SW480 (cell line): Measurements from ENCODE around the gene AP1M1.

Experiments
- DNase-seq: peaks from one replicate; pipeline ENCODE4 v3.0.0-alpha.2; 2016; ENCODE audit warnings: low spot score

The AP1M1 gene

DNA sequence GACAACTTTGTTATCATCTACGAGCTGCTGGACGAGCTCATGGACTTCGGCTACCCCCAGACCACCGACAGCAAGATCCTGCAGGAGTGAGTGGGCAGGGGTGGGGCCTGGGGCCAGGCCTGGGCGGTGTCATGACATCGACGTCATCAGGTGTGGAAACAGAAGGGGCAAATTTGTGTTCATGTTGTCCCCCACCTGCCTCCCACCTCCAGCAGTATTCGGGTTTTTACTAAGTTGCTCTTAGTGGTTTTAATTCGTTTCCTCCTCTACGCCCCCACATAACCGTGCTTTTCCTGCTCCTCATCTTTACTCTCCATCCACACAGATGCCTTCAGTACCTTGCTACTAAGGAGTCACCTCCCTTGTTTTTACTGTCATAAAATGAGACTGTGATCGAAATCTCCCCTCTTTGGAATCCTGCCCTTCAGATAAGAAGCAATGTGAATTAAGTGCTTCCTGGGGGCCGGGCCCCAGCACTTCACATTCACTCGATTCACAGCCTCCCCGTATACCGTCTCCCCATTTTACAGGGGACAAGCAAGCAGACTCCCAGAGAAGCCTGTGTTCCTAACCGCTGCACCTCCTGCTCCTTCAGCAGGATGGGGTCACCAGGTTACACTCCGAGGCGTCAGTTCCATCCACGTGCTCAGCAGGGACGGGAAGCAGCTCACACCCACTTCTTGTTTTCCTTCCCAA is 10.5 kb downstream of the AP1M1 start:
- no peak for DNase-seq

DNA sequence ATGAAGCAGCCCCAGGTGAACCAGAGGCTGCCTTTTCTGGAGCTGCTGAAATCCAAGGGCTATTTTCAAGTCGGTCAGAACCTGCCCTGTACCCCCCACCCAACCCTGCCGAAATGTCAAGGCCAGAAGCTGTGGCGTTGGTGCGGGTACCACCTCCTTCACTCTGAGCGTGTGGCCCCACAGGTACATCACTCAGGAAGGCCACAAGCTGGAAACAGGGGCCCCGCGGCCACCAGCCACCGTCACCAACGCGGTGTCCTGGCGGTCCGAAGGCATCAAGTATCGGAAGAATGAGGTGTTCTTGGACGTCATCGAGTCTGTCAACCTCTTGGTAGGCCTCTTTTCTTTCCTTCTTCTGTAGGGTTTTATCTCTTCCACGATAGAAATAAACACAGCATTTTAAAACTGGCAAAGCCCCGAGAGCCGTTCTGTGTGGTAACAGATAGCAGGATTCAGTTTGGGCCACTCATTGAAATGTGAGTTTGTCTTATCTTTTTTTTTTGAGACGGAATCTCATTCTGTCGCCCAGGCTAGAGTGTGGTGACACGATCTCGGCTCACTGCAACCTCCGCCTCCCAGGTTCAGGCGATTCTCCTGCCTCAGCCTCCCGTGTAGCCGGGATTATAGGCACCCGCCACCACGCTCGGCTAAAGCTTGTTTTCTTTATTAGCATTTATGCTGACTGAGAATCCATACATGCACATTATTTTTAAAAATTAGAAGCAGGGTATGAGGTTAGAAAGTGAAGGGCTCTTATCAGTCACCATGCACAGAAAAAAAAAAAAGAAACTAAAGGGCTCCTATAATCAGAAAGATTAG is 11.3 kb downstream of the AP1M1 start:
- no peak for DNase-seq

GRCh38 chr19:16210168-16210567 is 12.5 kb downstream of the AP1M1 start:
- DNase-seq, result no peak

DNA sequence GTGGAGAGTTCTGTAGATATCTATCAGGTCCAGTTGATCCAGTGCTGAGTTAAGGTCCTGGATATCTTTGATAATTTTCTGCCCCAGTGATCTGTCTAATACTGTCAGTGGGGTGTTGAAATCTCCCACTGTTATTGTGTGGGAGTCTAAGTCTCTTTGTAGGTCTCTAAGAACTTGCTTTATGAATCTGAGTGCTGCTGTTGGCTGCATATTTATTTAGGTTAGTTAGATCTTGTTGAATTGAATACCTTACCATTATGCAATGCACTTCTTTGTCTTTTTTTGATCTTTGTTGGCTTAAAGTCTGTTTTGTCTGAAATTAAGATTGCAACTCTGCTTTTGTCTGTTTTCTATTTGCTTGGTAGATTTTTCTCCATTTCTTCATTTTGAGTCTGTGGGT is 15.4 kb downstream of the AP1M1 start:
- no peak for DNase-seq

DNA sequence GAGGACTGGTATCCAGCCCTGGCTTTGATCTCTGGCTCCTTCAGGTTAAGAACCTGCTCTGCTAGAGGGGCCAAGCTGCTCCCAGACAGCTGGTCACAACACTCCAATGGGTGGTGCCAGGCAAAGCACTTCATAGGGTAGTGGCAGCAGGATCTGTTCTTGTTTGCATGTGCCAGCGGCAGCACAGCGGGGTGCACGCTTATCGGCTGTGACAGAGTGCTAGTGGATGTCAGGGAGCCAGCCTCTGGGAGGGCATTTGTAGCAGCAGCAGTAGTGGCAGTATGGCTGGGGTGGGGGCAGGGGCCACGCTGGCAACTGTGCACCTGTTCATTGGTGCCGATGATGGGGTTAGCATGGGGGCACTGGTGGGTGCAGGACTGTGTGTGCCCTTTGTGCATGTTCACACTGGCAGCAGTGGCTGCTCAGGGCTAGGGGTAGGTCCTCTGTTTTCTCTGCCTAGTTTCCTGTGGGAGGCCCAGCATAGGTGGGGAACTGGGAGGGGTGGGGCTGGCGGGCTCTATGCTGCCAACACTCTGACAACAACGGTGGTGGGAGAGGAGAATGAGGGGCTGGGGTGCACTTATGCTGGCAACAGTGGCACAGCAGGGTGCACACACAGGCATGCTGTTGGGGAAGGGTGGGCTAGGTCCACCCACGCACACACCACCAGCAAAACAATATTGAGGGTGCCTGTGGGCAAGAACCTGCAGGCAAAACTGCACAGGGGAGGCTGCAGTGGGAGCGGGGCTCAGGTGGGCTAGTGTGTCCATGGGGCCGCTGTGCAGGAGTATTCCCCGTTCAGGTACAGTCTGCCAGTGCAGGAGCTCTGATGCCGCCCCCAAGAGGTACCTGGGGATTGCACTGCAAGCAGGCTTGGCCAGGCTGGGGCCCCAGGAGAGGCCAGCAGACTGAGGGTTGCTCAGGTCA is 19.3 kb downstream of the AP1M1 start:
- no peak for DNase-seq

- DNase-seq, result no peak
Measured at GRCh38 chr19:16217716-16218451, 20.2 kb downstream of the AP1M1 start.

DNA sequence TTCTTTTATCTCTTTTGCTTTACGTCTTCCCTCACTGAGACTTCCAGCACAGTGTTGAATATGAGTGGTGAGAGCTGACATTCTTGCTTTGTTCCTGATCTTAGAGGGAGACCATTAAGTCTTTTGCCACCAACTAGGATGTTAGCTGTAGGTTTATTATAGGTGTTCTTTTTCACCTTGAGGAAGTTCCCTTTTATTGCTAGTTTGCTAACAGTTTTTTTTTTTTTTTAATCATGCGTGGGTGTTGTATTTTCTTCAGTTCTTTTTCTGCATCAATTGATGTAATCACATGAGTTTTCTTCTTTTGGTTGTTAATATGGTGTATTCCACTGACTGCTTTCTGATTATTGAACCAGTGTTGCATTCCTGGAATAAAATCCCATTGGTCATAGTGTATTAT is 21.1 kb downstream of the AP1M1 start:
- DNase-seq, result no peak

- no peak for DNase-seq
Measured at GRCh38 chr19:16222806-16223205, 25.1 kb downstream of the AP1M1 start.

DNA sequence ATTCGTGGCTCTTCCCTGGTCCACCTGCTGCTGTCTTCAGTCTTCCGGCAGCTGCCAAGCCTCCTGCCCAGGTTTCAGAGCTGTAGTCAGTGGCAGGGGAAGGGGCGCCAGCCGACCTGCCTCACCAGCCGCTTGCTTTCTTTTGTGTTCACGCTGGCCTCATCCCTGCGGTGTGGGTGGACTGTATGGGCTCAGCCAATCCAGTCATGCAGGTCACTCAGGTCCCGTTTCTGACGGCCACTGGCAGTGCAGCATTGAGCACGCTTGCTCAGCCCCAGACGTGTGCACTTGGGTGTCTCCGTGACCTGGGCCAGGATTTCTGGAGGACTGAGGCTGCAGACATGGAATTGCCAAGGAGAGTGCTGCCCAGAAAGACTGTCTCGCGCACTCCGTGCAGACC is 26.0 kb downstream of the AP1M1 start:
- no peak for DNase-seq

DNA sequence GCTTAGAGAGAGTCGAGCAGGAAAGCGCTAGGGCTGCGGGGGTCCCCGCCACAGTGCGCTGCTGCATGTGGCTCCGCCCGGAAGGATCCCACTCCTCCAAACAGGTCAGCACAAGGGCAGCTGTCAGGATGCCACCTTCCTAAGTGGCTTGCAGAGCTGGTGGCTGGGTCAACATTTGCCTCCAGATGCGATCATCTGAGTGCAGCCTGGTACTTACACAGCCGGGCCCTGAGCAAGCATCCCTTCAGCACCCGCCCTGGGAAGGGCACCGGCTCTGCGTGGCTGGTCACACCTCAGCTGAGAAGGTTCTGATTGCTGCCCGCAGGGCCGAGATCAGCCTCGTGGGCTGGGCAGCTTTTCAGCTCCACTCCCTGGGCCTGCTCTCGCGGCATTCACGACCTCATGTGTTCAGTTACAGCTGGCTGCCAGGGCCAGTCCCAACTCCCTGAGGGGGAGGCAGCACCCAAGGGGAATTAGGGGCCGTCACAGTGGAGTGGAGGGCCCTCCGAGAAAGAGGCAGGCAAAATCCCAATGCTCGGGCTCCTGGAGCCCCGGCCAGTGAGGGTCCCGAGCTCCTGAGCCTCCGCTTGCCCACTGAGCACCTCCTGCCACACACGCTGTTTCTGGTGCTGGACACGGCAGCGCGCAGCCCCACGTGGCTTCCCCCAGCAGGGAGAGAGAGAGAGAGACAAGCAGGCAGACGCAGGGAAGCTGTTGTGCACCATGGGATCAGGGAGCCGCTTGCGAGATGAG is 26.8 kb downstream of the AP1M1 start:
- DNase-seq, result no peak

- no peak for DNase-seq
Measured at GRCh38 chr19:16225279-16226183, 27.8 kb downstream of the AP1M1 start.

DNA sequence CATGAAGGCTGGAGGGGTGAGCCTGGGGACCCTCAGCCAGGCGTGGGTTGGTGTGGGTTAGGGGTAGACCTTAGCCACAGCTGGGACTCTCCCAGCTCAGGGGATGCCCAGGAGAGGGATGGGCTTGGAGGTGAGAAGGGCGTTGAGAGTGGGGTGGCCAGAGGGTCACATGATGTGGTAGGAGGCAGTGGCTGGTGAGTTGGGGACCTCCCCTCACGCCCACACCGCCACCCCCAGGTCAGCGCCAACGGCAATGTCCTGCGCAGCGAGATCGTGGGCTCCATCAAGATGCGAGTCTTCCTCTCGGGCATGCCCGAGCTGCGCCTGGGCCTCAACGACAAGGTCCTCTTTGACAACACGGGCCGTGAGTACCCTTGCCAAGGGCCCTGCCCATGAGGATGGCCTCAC is 28.5 kb downstream of the AP1M1 start:
- DNase-seq, result no peak

GRCh38 chr19:16226878-16227836 is 29.4 kb downstream of the AP1M1 start:
- DNase-seq, result no peak

DNA sequence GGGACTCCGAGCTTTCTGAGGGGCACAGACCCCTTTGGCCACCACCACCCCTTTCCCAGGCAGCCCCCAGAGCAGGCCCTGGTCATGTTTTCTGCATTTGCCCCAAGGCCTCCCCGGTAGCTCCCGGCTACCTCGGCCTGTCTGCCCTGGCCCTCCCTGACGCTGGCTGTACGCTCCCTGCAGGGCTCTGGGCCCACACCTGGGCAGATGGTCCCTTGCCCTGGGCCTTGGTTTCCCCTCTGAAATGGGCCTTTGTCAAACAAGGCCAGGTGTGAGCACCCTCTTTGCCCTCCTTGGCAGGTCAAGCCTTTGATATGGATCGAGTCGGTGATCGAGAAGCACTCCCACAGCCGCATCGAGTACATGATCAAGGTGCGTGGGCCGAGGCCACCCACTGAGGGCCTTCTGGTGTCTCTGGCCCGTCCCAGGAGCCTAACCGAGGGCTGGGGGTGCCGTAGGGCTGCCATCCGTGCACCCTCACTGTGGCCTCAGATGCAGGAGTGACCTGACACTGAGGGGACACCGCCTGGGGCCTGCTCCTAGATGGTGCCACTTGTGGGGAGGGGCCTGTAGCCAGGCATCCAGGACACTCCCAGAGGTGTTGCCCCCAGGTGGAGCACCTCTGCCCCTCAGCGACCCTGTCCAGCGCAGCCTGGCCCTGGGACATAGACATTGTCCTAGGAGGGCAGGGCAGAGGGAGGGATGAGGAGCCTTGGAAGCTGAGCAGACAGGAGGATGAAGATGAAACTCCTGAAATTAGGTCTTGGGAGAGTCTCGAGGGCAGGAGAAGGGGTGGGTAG is 30.3 kb downstream of the AP1M1 start:
- DNase-seq, result no peak

- DNase-seq, result no peak
Measured at GRCh38 chr19:16228637-16229321, 31.1 kb downstream of the AP1M1 start.

DNA sequence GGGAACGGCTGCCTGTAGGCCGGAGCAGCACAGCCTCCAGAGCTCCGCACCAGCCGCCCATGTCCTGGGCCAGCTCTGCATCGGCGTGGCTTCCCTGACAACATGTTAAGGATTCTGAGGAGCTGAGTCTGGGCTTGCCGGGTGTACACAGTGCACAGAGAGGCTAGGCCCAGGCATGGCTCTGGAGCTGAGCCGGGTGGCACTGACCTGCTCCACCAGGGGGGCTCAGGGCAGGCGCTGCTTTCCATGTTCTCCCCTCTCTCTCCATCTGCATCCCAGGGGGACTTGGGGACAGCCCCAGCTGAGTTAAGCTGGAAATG is 31.6 kb downstream of the AP1M1 start:
- no peak for DNase-seq

DNA sequence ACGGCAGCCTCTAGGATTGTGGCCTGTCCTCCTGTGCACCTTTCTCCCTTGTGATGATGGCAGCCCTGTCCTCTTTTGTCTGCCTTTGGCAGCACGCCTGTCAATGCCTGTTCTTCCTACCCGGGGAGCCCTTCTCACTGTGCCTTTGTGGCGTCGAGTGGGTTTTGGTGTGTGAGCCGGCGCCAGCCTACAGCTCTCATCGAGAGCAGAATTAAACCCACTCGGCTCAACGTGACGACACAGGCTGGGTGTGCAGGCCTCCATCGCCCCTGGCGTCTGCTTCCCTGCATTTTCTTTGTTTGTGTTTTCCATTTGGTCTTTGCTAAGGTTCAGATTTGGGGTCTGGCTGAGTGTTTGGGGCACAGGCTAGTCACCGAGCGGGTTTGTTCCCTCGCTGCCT is 34.4 kb downstream of the AP1M1 start:
- DNase-seq, result no peak

- no peak for DNase-seq
Measured at GRCh38 chr19:16232568-16232967, 34.9 kb downstream of the AP1M1 start.
